HepG2 (cell line): ENCODE measurements around the gene FOSL2. TPM values are rescaled to one million over a fixed set of nuclear protein-coding genes. Genes with fewer than 3 reads are reported as not detected.

ENCODE experiments used
- ATAC-seq: fragments of 200-7000 bp; cut with Tn5 transposase; 3 replicates; pipeline ENCODE4 v1.9.1; 2020; ENCODE audit warnings: mild to moderate bottlenecking, moderate library complexity
- BruUV-seq: library from RNA; stranded (reverse); fragments of 400-500 nt; replicated peaks from 2 replicates; lab custom pipeline; 2021; lab: Mats Ljungman, UMichigan
- CTCF ChIA-PET: fragments of 300-600 bp; formaldehyde crosslinking; extraction: SDS; loops from one replicate; lab custom pipeline; 2021; ENCODE audit warnings: low total read pairs, inconsistent platforms, low intra/inter-chr PET ratio; lab: Yijun Ruan, JAX
- POLR2A ChIA-PET: fragments of 350-600 bp; sonication (Branson Sonifier 250); formaldehyde crosslinking; loops from one replicate; lab custom pipeline; 2020; ENCODE audit warnings: antibody characterized with exemption, inconsistent platforms; lab: Yijun Ruan, JAX
- DNase-seq: peaks from one replicate; pipeline ENCODE4 v3.0.0-alpha.2; 2015; ENCODE audit warnings: low spot score
- FAIRE-seq: peaks from 3 replicates; lab custom pipeline; 2011; peaks lifted over from hg19 to GRCh38; lab: Jason Lieb, UNC
- H2AFZ ChIP-seq: one replicate; pipeline ENCODE4 v1.6.1; 2011; ENCODE audit warnings: low read length, inconsistent platforms
- H3K27ac ChIP-seq: fragments of 300-600 bp; 3 replicates; pipeline ENCODE4 v1.8.0; 2011; ENCODE audit warnings: mixed run types, mild to moderate bottlenecking, mixed read lengths, low read length, inconsistent platforms; ENCODE audit not compliant: insufficient read depth; ENCODE audit errors: extremely low read length
- H3K27me3 ChIP-seq, 2 experiments: fragments of 200-600 bp in 1 of 2; 2 replicates in 1 of 2; 3 replicates in 1 of 2; pipeline versions ENCODE4 v1.6.0 to v1.8.0; 2011; ENCODE audit warnings: low read length in 2 of 2, mild to moderate bottlenecking in 2 of 2, moderate library complexity in 2 of 2, inconsistent platforms in 1 of 2; ENCODE audit not compliant: insufficient read depth in 2 of 2, control insufficient read depth in 1 of 2
- H3K36me3 ChIP-seq, 2 experiments: fragments of 200-600 bp in 1 of 2; replicated peaks in 1 of 2; 2 replicates in 1 of 2; 3 replicates in 1 of 2; pipeline versions ENCODE4 v1.5.1 to v1.8.0; 2011; ENCODE audit warnings: low read length in 2 of 2, inconsistent platforms in 1 of 2; ENCODE audit not compliant: insufficient read depth in 2 of 2, control insufficient read depth in 1 of 2
- H3K4me1 ChIP-seq: 2 replicates; pipeline ENCODE4 v1.5.1; 2012; ENCODE audit warnings: low read length, inconsistent platforms; ENCODE audit not compliant: insufficient read depth
- H3K4me2 ChIP-seq: 2 replicates; pipeline ENCODE4 v1.6.0; 2011; ENCODE audit warnings: low read depth, low read length, inconsistent platforms
- H3K4me3 ChIP-seq, 3 experiments: fragments of 200-600 bp in 1 of 3; sonication (generic), shearing (Covaris generic) in 1 of 3; replicated peaks in 1 of 3; 2 replicates each; pipeline ENCODE4 v1.5.1; 2011 to 2016; ENCODE audit warnings: low read length in 3 of 3, inconsistent platforms in 2 of 3, low read depth in 2 of 3, mild to moderate bottlenecking in 2 of 3, control low read depth in 1 of 3, mixed read lengths in 1 of 3; ENCODE audit not compliant: insufficient read depth in 1 of 3
- H3K79me2 ChIP-seq: one replicate; pipeline ENCODE4 v1.6.1; 2011; ENCODE audit warnings: low read length, inconsistent platforms; ENCODE audit not compliant: insufficient read depth
- H3K9ac ChIP-seq: 2 replicates; pipeline ENCODE4 v1.6.0; 2011; ENCODE audit warnings: mild to moderate bottlenecking, low read depth, low read length, inconsistent platforms; ENCODE audit not compliant: insufficient read depth
- H3K9me3 ChIP-seq: 2 replicates; pipeline ENCODE4 v1.5.1; 2012; ENCODE audit warnings: mild to moderate bottlenecking, low read length
- H4K20me1 ChIP-seq: 2 replicates; pipeline ENCODE4 v1.6.0; 2011; ENCODE audit warnings: inconsistent platforms, mild to moderate bottlenecking, low read length, moderate library complexity; ENCODE audit not compliant: insufficient read depth
- DRAP1 ChIP-seq: IDR thresholded peaks from 2 replicates; pipeline ENCODE4 v1.6.1; 2016; ENCODE audit warnings: missing genetic modification reagents, missing compliant biosample characterization
- LBX2 ChIP-seq: sonication (generic); formaldehyde crosslinking; IDR thresholded peaks from 2 replicates; pipeline ENCODE4 v1.5.0; 2020; ENCODE audit warnings: missing genetic modification reagents, mild to moderate bottlenecking, borderline replicate concordance
- MBD4 ChIP-seq: IDR thresholded peaks from 2 replicates; pipeline ENCODE4 v1.6.1; 2012; ENCODE audit warnings: low read length, inconsistent platforms, borderline replicate concordance
- MED13 ChIP-seq: sonication (generic); formaldehyde crosslinking; IDR thresholded peaks from 2 replicates; pipeline ENCODE4 v1.5.0; 2020; ENCODE audit warnings: missing genetic modification reagents
- MEIS1 ChIP-seq: sonication (generic); formaldehyde crosslinking; IDR thresholded peaks from 2 replicates; pipeline ENCODE4 v1.9.0; 2021; ENCODE audit warnings: mild to moderate bottlenecking, missing genetic modification reagents, moderate library complexity, borderline replicate concordance
- NCOA5 ChIP-seq: sonication (generic); formaldehyde crosslinking; IDR thresholded peaks from 2 replicates; pipeline ENCODE4 v1.4.0; 2020; ENCODE audit warnings: missing genetic modification reagents
- ZNF18 ChIP-seq: sonication (generic); formaldehyde crosslinking; IDR thresholded peaks from 2 replicates; pipeline ENCODE4 v1.8.0; 2022; ENCODE audit warnings: mild to moderate bottlenecking, missing genetic modification reagents; ENCODE audit not compliant: insufficient replicate concordance
- ZNF232 ChIP-seq: sonication (generic); formaldehyde crosslinking; IDR thresholded peaks from 2 replicates; pipeline ENCODE4 v1.4.0; 2020; ENCODE audit warnings: missing genetic modification reagents, borderline replicate concordance
- ZNF367 ChIP-seq: sonication (generic); formaldehyde crosslinking; IDR thresholded peaks from 2 replicates; pipeline ENCODE4 v1.4.0; 2020; ENCODE audit warnings: missing genetic modification reagents, borderline replicate concordance
- ZNF737 ChIP-seq: sonication (generic); formaldehyde crosslinking; IDR thresholded peaks from 2 replicates; pipeline ENCODE4 v1.5.0; 2020; ENCODE audit warnings: missing genetic modification reagents, mild to moderate bottlenecking, borderline replicate concordance
- WGBS: methylation state at CpG from one replicate; pipeline ENCODE4 v1.1.6; 2017; ENCODE audit warnings: low lambda C conversion rate; 5-methylcytosine and 5-hydroxymethylcytosine counted together
- in situ Hi-C: cut with HindIII; loops from 2 replicates; pipeline ENCODE4 v1.10.0; 2017; ENCODE audit warnings: low pct_unique_long_range_greater_than_20kb; ENCODE audit not compliant: extremely low pct_ligation_motif_present
- intact Hi-C: fragments of 100-400 bp; cut with micrococcal nuclease; formaldehyde crosslinking; loops from one replicate; pipeline ENCODE4 v1.10.0; 2022; ENCODE audit not compliant: unreplicated experiment
- polyA plus RNA-seq, 8 experiments: library from polyadenylated mRNA; depleted of rRNA in 3 of 8; stranded (reverse) in 7 of 8; unstranded in 1 of 8; fragments of >200 nt; fragmentation: Illumina TruSeq in 4 of 8; extraction: Trizol in 4 of 8; gene quantifications; 2 replicates each; pipeline versions ENCODE4 v1.2.1 to v1.2.3, GENCODE V29; 2011 to 2016; ENCODE audit warnings: low read depth in 4 of 8, missing spikeins in 1 of 8, mixed read lengths in 1 of 8; ENCODE audit not compliant: insufficient read depth in 1 of 8
- total RNA-seq, 5 experiments: library from RNA; depleted of rRNA; stranded (reverse); fragments of >200 nt; fragmentation: Illumina TruSeq; extraction: Trizol; gene quantifications; 2 replicates each; pipeline ENCODE4 v1.2.3, GENCODE V29; 2016; ENCODE audit warnings: low read depth in 1 of 5
- TF ChIP-seq, protein P1 (sequence below): sonication (generic); formaldehyde crosslinking; IDR thresholded peaks from 2 replicates; pipeline ENCODE4 v1.5.0; 2020; ENCODE audit warnings: missing genetic modification reagents

The FOSL2 gene
- total and polyA plus RNA-seq, 2 of the 13 experiments (the other 11 are each of a cell fraction or from before 2014, with no cell fraction given), result 3.4 to 18.1 TPM

DNA sequence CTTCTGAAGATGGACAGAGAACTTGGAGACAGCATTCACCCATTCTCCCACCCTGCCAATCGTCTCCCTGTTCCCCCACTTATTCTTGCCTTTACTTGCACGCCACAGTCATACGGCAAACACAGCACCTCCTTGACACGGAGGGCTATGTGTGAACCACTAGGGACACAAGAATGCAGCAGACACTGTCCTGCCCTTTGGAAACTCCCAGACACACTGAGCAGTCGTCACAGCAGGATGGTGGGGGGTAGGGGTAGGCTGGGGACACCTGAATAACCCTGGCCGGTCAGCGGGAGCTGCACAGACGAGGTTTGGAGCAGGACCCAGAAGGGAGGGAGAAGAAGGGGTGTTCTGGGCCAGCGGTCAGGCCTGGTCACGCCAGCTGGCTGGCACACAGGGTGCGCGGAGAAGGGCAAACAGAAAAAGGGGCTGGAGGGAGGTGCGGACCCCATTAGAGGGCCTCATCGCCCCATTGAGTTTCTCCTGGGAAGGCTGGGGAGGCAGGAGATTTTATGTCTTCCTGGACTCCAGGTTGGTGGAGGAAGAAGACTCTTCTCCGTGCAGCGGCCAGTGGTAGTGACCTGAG lies 40.0 kb upstream of the FOSL2 start:
- FAIRE-seq (no peak), ATAC-seq (no peak), DNase-seq (no peak)
- Histone ChIP-seq H3K4me3 (no peak overlapping the region), H3K9ac (no peak overlapping the region), H3K4me1 (peaks cover 21% of the 10 kb centered on the region), H2AFZ (no peak overlapping the region), H3K79me2 (no peaks in the 10 kb centered on the region), H3K27ac (no peak overlapping the region), H4K20me1 (no peaks in the 10 kb centered on the region), H3K9me3 (no peaks in the 10 kb centered on the region), H3K27me3 (peaks cover 7 to 35% of the 10 kb centered on the region in 2 experiments), H3K4me2 (no peak overlapping the region), H3K36me3 (no peaks in the 10 kb centered on the region)
- in situ Hi-C loops (no loop called here), intact Hi-C loops (no loop called here)
- no TSS peak for BruUV-seq
- 42% methylated on average over 16 of the region's 16 CpGs for WGBS
- POLR2A ChIA-PET, result interaction anchor here (0.9 kb wide), 1 partner anchor 10 kb away, joined by 3 read pairs; no protein-coding TSS in a partner anchor
- CTCF ChIA-PET, result no interaction called here
- no peak for TF ChIP-seq MEIS1 (CRISPR knock-in tag)
- TF ChIP-seq DRAP1 (CRISPR knock-in tag), result no peak
- no peak for TF ChIP-seq ZNF232 (CRISPR knock-in tag)
- no peak for TF ChIP-seq NCOA5
- TF ChIP-seq, protein P1, sequence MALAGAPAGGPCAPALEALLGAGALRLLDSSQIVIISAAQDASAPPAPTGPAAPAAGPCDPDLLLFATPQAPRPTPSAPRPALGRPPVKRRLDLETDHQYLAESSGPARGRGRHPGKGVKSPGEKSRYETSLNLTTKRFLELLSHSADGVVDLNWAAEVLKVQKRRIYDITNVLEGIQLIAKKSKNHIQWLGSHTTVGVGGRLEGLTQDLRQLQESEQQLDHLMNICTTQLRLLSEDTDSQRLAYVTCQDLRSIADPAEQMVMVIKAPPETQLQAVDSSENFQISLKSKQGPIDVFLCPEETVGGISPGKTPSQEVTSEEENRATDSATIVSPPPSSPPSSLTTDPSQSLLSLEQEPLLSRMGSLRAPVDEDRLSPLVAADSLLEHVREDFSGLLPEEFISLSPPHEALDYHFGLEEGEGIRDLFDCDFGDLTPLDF (CRISPR knock-in tag), result no peak
- no peak for TF ChIP-seq ZNF367 (CRISPR knock-in tag)
- TF ChIP-seq ZNF737 (CRISPR knock-in tag), result no peak
- no peak for TF ChIP-seq LBX2 (CRISPR knock-in tag)
- TF ChIP-seq MBD4, result no peak
- TF ChIP-seq ZNF18 (CRISPR knock-in tag), result no peak
- no peak for TF ChIP-seq MED13 (CRISPR knock-in tag)
